GM23248 (cell line): Measurements from ENCODE around the gene CCDC183. TPM values are rescaled to one million over a fixed set of nuclear protein-coding genes. Genes with fewer than 3 reads are reported as not detected.

Source experiments
- DNase-seq: peaks from one replicate; pipeline ENCODE4 v3.0.0-alpha.2; 2015
- H2AFZ ChIP-seq: fragments of 200-600 bp; sonication (generic); 2 replicates; pipeline ENCODE4 v1.6.1; 2016; ENCODE audit warnings: antibody characterized with exemption
- H3F3A ChIP-seq: fragments of 200-600 bp; sonication (generic); 2 replicates; pipeline ENCODE4 v1.6.1; 2016; ENCODE audit warnings: mild to moderate bottlenecking, antibody characterized with exemption, mixed run types; ENCODE audit not compliant: insufficient read depth
- H3K27ac ChIP-seq: fragments of 200-600 bp; sonication (generic); 2 replicates; pipeline ENCODE4 v1.5.1; 2016; ENCODE audit warnings: mild to moderate bottlenecking
- H3K27me3 ChIP-seq: fragments of 200-600 bp; sonication (generic); replicated peaks from 2 replicates; pipeline ENCODE4 v1.6.1; 2016; ENCODE audit warnings: mild to moderate bottlenecking; ENCODE audit not compliant: insufficient read depth
- H3K36me3 ChIP-seq: fragments of 200-600 bp; sonication (generic); 2 replicates; pipeline ENCODE4 v1.6.1; 2016; ENCODE audit warnings: low read depth, mild to moderate bottlenecking
- H3K4me1 ChIP-seq: fragments of 200-600 bp; sonication (generic); 2 replicates; pipeline ENCODE4 v1.6.1; 2016; ENCODE audit warnings: mild to moderate bottlenecking; ENCODE audit not compliant: insufficient read depth
- H3K4me2 ChIP-seq: fragments of 200-600 bp; sonication (generic); one replicate; pipeline ENCODE4 v1.6.1; 2016; ENCODE audit warnings: mild to moderate bottlenecking; ENCODE audit not compliant: unreplicated experiment
- H3K4me3 ChIP-seq: fragments of 200-600 bp; sonication (generic); 2 replicates; pipeline ENCODE4 v1.5.1; 2016; ENCODE audit warnings: mild to moderate bottlenecking
- H3K79me2 ChIP-seq: fragments of 200-600 bp; sonication (generic); 2 replicates; pipeline ENCODE4 v1.6.1; 2016; ENCODE audit warnings: mild to moderate bottlenecking; ENCODE audit not compliant: insufficient read depth
- H3K9ac ChIP-seq: fragments of 200-600 bp; sonication (generic); 2 replicates; pipeline ENCODE4 v1.6.1; 2016; ENCODE audit warnings: mild to moderate bottlenecking
- H3K9me2 ChIP-seq: fragments of 200-600 bp; sonication (generic); 2 replicates; pipeline ENCODE4 v1.6.1; 2016; ENCODE audit warnings: mixed run types, mild to moderate bottlenecking, moderate library complexity; ENCODE audit not compliant: insufficient read depth
- H3K9me3 ChIP-seq: fragments of 200-600 bp; sonication (generic); one replicate; pipeline ENCODE4 v1.6.1; 2017; ENCODE audit warnings: low read depth
- H4K20me1 ChIP-seq: fragments of 200-600 bp; sonication (generic); 2 replicates; pipeline ENCODE4 v1.6.0; 2016; ENCODE audit not compliant: insufficient read depth
- EZH2 ChIP-seq: fragments of 200-600 bp; sonication (generic); IDR thresholded peaks from 2 replicates; pipeline ENCODE4 v1.6.1; 2018; ENCODE audit warnings: antibody characterized with exemption, mild to moderate bottlenecking; ENCODE audit not compliant: insufficient read depth, poor library complexity, severe bottlenecking
- EZH2phosphoT487 ChIP-seq: fragments of 200-600 bp; sonication (generic); IDR thresholded peaks from 2 replicates; pipeline ENCODE4 v1.6.1; 2018; ENCODE audit warnings: antibody characterized with exemption, moderate library complexity, mild to moderate bottlenecking, low read depth; ENCODE audit not compliant: insufficient read depth
- WGBS, 2 experiments: methylation state at CpG; one replicate each; pipeline ENCODE4 v1.1.6; 2015 to 2017; ENCODE audit warnings: low lambda C conversion rate in 2 of 2, low coverage in 1 of 2; ENCODE audit errors: missing lambda C conversion rate in 2 of 2; 5-methylcytosine and 5-hydroxymethylcytosine counted together
- in situ Hi-C: fragments of 300-500 bp; cut with MboI; formaldehyde crosslinking; loops from 2 replicates; pipeline ENCODE4 v1.15.0; 2020
- polyA plus RNA-seq: library from polyadenylated mRNA; unstranded; fragments of >200 nt; fragmentation: Nextera tagmentation; extraction: Ambion mirVana; gene quantifications from 2 replicates; pipeline ENCODE4 v1.2.1, GENCODE V29; 2016
- total RNA-seq: library from RNA; depleted of rRNA; stranded (reverse); fragments of >200 nt; shearing (Covaris generic); gene quantifications from 2 replicates; pipeline ENCODE4 v1.2.3, GENCODE V29; 2014

CCDC183 gene
- total and polyA plus RNA-seq, 2 experiments from 2014 or later = 0.76 to 1.5 TPM

DNA sequence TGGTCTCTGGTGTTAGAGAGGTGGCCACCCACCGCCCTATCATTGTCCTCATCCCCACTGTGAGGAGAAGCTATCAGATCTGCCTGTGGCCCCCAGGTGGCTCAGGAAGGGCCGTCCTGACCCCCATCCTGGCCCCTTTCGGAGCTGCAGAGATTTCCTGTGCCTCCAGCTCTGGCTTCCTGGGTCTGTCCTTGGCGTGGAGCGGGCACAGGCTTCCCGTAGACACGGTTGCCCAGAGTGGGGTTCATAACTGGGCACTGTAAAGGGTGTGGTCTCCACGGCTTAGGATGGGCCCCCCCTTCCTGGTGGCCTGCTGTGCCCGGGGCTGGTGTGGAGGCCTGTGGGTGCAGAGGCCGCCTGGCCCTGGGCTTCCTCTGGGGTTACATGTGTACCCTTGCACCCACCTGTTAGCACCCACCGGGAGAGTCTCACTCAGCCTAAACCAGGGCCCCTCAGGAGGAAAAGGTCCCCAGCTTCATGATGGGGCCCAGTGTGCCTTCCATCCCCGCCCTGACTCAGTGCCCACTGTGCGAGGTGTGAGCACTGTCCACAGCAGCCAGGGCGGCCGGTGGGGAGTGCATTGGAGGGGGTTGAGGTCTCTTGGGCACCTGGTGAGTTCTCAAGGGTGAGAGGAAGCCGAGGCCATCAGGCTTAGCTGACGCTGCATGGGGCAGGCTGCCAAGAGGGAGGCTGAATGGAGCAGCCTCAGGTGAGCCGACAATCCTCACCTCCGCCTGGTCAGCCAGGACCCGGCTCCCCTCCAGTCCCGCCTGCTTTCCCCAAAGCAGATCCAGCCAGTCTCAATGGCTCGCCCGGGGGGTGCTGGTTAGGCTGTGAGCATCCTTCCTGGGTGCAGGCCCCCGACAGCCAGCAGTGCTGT, 30.8 kb downstream of the CCDC183 start:
- in situ Hi-C loops = no loop called here
- Histone ChIP-seq H3K9me3 (no peaks in the 10 kb centered on the region), H3K79me2 (no peaks in the 10 kb centered on the region), H3K9me2 (no peaks in the 10 kb centered on the region), H3K4me2 (no peak overlapping the region), H3K4me3 (no peak overlapping the region), H2AFZ (no peak overlapping the region), H3K36me3 (no peaks in the 10 kb centered on the region), H4K20me1 (no peaks in the 10 kb centered on the region), H3F3A (no peaks in the 10 kb centered on the region), H3K27me3 (no peaks in the 10 kb centered on the region), H3K27ac (no peak overlapping the region), H3K4me1 (no peaks in the 10 kb centered on the region), H3K9ac (no peak overlapping the region)
- DNase-seq = no peak
- WGBS, 2 experiments = 89 to 93% methylated on average over 18 to 24 of the region's 24 CpGs
- TF ChIP-seq EZH2phosphoT487 (no peak), EZH2 (no peak)

DNA sequence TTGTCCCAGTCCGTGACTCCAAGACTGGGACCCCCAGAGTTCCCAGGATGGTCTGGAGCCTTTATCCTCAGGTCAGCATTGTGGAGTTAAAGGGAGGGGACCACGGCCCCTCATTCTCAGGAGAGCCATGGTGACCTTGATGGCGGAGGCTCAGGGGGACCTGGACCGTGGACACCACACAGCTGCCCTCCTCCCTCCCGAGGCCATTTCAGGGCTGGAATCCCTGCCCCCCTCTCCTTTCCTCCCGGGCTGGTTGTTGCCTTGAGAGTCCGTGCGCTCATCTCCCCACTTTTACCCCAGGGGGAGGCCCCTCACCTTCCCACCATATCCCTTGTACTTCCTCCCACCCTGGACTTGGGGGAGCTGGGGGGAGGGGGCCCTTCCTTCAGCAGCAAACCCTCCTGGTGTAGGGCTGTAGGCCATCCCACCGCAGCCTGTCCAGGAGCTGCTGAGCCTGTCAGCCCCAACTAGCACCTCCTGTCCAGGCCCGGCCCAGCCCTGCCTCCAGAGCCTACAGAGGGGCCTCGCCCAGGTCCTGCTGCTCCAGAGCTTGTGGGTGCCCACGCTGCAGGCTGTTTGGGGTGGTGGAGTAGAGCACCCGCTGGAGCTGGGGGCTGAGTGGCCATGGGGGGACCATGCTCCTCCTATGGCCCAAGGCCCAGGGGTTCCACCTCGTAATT, 31.8 kb downstream of the CCDC183 start:
- no peaks in the 10 kb centered on the region for H4K20me1 ChIP-seq
- H3F3A ChIP-seq = no peaks in the 10 kb centered on the region
- H3K9ac ChIP-seq = no peak overlapping the region
- H2AFZ ChIP-seq = no peak overlapping the region
- TF ChIP-seq EZH2 = no peak
- TF ChIP-seq EZH2phosphoT487 = no peak
- H3K4me2 ChIP-seq = no peak overlapping the region
- DNase-seq = no peak
- no peaks in the 10 kb centered on the region for H3K79me2 ChIP-seq
- WGBS, 2 experiments = 95 to 97% methylated on average over 12 to 14 of the region's 14 CpGs
- H3K9me3 ChIP-seq = no peaks in the 10 kb centered on the region
- H3K9me2 ChIP-seq = no peaks in the 10 kb centered on the region
- H3K4me1 ChIP-seq = no peaks in the 10 kb centered on the region
- no peak overlapping the region for H3K4me3 ChIP-seq
- in situ Hi-C loops = no loop called here
- H3K27ac ChIP-seq = no peak overlapping the region
- H3K36me3 ChIP-seq = no peaks in the 10 kb centered on the region
- no peaks in the 10 kb centered on the region for H3K27me3 ChIP-seq

DNA sequence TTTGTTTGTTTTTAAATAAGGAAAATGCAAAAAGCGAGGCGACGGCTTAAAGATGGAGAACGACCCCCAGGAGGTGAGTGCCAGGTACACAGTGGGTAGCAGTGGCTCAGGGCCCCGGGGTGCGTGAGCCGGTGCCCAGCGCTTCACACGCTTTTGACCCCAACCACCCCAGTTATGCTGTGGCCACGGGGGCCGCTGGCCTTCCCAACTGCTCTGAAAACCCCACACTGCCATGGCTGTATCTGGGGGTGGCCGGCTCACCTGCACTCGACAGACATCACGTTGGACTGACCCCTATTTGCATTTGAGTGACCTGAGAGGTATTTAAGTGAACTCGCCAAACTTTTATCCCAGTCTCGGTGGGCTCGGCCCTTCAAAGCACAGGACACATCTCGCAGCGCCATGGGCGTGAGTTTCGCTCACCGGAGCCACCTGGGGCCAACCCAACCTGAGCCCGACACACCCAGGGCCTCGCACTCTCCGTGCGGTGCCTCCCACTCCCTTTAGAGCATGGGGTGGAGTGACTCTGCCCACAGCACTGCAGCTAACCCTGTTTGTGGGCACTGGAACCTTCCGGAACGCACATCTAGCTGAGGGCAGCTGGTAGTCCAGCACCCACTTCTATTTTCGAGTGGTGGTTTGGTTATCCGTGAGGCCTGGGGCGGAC, 32.5 kb downstream of the CCDC183 start:
- H3K9ac ChIP-seq = no peak overlapping the region
- no peak overlapping the region for H3K4me3 ChIP-seq
- H3K36me3 ChIP-seq = no peaks in the 10 kb centered on the region
- H3K27me3 ChIP-seq = no peaks in the 10 kb centered on the region
- no peaks in the 10 kb centered on the region for H3K4me1 ChIP-seq
- no peak for DNase-seq
- TF ChIP-seq EZH2phosphoT487 (no peak), EZH2 (no peak)
- H4K20me1 ChIP-seq = no peaks in the 10 kb centered on the region
- H3K4me2 ChIP-seq = no peak overlapping the region
- H3K79me2 ChIP-seq = no peaks in the 10 kb centered on the region
- no peaks in the 10 kb centered on the region for H3K9me2 ChIP-seq
- H3F3A ChIP-seq = no peaks in the 10 kb centered on the region
- H2AFZ ChIP-seq = no peak overlapping the region
- in situ Hi-C loops = no loop called here
- H3K9me3 ChIP-seq = no peaks in the 10 kb centered on the region
- 92 to 94% methylated on average over 31 of the region's 31 CpGs for WGBS, 2 experiments
- H3K27ac ChIP-seq = no peak overlapping the region

DNA sequence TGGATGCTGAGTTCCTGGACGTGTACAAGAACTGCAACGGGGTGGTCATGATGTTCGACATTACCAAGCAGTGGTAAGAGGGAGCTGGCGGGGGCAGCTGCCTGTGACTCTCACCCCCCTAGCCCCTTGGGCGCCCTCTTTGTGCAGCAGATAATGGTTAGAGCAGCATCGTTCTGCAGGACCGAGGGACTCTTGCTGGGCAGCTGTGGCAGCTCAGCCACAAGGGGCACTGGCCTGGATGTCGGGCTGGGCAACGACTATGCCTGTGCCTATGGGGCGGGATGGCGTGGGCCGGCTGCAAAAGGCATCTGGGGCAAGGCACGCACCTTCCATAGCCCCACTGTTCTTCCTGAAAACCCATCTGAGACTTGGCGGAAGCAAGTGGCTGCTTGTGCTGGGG, 33.3 kb downstream of the CCDC183 start:
- Histone ChIP-seq H3K4me2 (no peak overlapping the region), H3F3A (no peaks in the 10 kb centered on the region), H3K9me2 (no peaks in the 10 kb centered on the region), H3K4me1 (no peaks in the 10 kb centered on the region), H3K27ac (no peak overlapping the region), H2AFZ (no peak overlapping the region), H3K27me3 (no peaks in the 10 kb centered on the region), H3K36me3 (no peaks in the 10 kb centered on the region), H4K20me1 (no peaks in the 10 kb centered on the region), H3K4me3 (no peak overlapping the region), H3K9ac (no peak overlapping the region), H3K9me3 (no peaks in the 10 kb centered on the region), H3K79me2 (no peaks in the 10 kb centered on the region)
- 89 to 91% methylated on average over 14 of the region's 14 CpGs for WGBS, 2 experiments
- TF ChIP-seq EZH2 (no peak), EZH2phosphoT487 (no peak)
- in situ Hi-C loops = no loop called here
- DNase-seq = no peak
